OCI-LY7 (cell line): ENCODE results near the gene NBL1.

Source experiments
- CTCF ChIP-seq: fragments of 200-600 bp; sonication (generic); conservative IDR thresholded peaks from 2 replicates; pipeline ENCODE4 v1.5.1; 2014; ENCODE audit warnings: mild to moderate bottlenecking, antibody characterized with exemption, low read length, moderate library complexity, mixed read lengths
- EZH2phosphoT487 ChIP-seq: fragments of 200-600 bp; sonication (generic); IDR thresholded peaks from 2 replicates; pipeline ENCODE4 v1.6.1; 2018; ENCODE audit warnings: low read depth, borderline replicate concordance, mild to moderate bottlenecking, mixed run types, antibody characterized with exemption, low read length, moderate library complexity, mixed read lengths

DNA sequence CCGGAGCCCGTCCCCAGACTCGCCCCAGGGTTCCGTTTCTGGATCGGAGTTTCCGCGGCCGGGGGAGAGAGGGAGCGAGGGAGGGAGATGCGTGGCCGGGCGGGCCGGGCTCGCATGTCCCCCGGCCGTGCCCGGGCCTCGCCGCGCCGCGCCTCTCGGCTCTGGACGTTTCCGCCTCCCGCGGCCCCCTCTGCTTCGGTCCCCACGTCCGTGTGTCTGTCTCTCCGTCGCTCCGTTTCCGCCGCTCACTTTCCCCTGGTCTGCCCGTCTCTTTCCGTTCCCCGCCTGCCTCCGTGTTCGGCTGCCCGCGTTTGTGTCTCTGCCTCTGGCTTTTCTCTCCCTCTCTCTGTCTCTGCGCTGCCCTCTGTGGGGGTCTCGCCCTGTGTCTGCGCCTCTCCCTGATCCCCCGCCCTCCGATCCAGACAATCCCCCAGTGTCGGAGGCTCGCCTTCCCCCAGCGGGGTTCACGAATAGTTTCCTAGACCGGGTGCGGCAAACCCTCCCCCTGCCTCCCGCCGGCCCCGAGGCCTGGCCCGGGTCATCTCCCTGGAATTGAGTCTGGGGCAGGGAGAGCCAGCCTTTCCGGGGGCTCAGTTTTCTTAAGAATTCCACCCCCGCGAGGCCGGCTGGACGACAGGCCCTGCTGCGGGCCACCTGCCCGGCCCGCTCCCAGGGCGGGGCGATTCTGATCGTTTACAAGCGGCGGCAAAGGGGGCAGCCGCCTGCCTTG is 735 bp downstream of the NBL1 start:
- TF ChIP-seq CTCF (no peak), EZH2phosphoT487 (0 out of 2 replicates have a peak, but pooled peaks have one; percentile 87)
